ENCODE data around the gene KDM3A.

KDM3A gene

GRCh38 chr2:86443631-86444350 lies 2.6 kb downstream of the KDM3A start:
- Mint-ChIP-seq H3K4me1 (ENCODE audit: low read depth) (peaks cover 79% of the 10 kb centered on the region), H3K36me3 (ENCODE audit: low read depth) (peaks cover 78% of the 10 kb centered on the region), H3K9me3 (peaks cover 14% of the 10 kb centered on the region), H3K27me3 (no peaks in the 10 kb centered on the region), H3K27ac (peak overlapping the region; percentile 47), H3K4me3 (peak overlapping the region; percentile 93)

- Mint-ChIP-seq H3K27me3 (no peaks in the 10 kb centered on the region), H3K36me3 (ENCODE audit: low read depth) (peaks cover 80% of the 10 kb centered on the region), H3K27ac (peak overlapping the region; percentile 2), H3K4me3 (no peak overlapping the region), H3K4me1 (ENCODE audit: low read depth) (peaks cover 87% of the 10 kb centered on the region), H3K9me3 (peaks cover 2% of the 10 kb centered on the region)
Measured at GRCh38 chr2:86445436-86445835, 4.3 kb downstream of the KDM3A start.

GRCh38 chr2:86446060-86446459 lies 4.9 kb downstream of the KDM3A start:
- no peaks in the 10 kb centered on the region for H3K27me3 Mint-ChIP-seq
- peaks cover 80% of the 10 kb centered on the region for H3K36me3 Mint-ChIP-seq (ENCODE audit: low read depth)
- H3K27ac Mint-ChIP-seq = peak overlapping the region; percentile 24

GRCh38 chr2:86453836-86454235 lies 12.7 kb downstream of the KDM3A start:
- Mint-ChIP-seq H3K36me3 (ENCODE audit: low read depth) (peaks cover 80% of the 10 kb centered on the region), H3K27ac (no peak overlapping the region), H3K4me3 (no peak overlapping the region), H3K4me1 (ENCODE audit: low read depth) (peaks cover 11% of the 10 kb centered on the region), H3K9me3 (no peaks in the 10 kb centered on the region), H3K27me3 (no peaks in the 10 kb centered on the region)

More at GRCh38 chr2:86446060-86446459, 4.9 kb downstream of the KDM3A start:
- peaks cover 81% of the 10 kb centered on the region for H3K4me1 Mint-ChIP-seq (ENCODE audit: low read depth)
- H3K4me3 Mint-ChIP-seq = no peak overlapping the region
- H3K9me3 Mint-ChIP-seq = no peaks in the 10 kb centered on the region

GRCh38 chr2:86454238-86454637 lies 13.1 kb downstream of the KDM3A start:
- Mint-ChIP-seq H3K27ac (no peak overlapping the region), H3K36me3 (ENCODE audit: low read depth) (peaks cover 79% of the 10 kb centered on the region), H3K9me3 (no peaks in the 10 kb centered on the region), H3K4me1 (ENCODE audit: low read depth) (peaks cover 7% of the 10 kb centered on the region), H3K27me3 (no peaks in the 10 kb centered on the region), H3K4me3 (no peak overlapping the region)

GRCh38 chr2:86455181-86455580 lies 14.0 kb downstream of the KDM3A start:
- Mint-ChIP-seq H3K4me3 (no peak overlapping the region), H3K9me3 (no peaks in the 10 kb centered on the region), H3K27me3 (no peaks in the 10 kb centered on the region), H3K27ac (no peak overlapping the region), H3K36me3 (ENCODE audit: low read depth) (peaks cover 79% of the 10 kb centered on the region), H3K4me1 (ENCODE audit: low read depth) (no peaks in the 10 kb centered on the region)

- H3K27ac Mint-ChIP-seq = no peak overlapping the region
- H3K9me3 Mint-ChIP-seq = no peaks in the 10 kb centered on the region
- H3K4me1 Mint-ChIP-seq (ENCODE audit: low read depth) = peaks cover 8% of the 10 kb centered on the region
- no peak overlapping the region for H3K4me3 Mint-ChIP-seq
- H3K27me3 Mint-ChIP-seq = no peaks in the 10 kb centered on the region
- peaks cover 77% of the 10 kb centered on the region for H3K36me3 Mint-ChIP-seq (ENCODE audit: low read depth)
Measured at GRCh38 chr2:86461042-86461743, 20.0 kb downstream of the KDM3A start.

GRCh38 chr2:86464652-86465051 lies 23.5 kb downstream of the KDM3A start:
- Mint-ChIP-seq H3K36me3 (ENCODE audit: low read depth) (peaks cover 79% of the 10 kb centered on the region), H3K27me3 (no peaks in the 10 kb centered on the region), H3K4me3 (no peak overlapping the region)

GRCh38 chr2:86466306-86466705 lies 25.1 kb downstream of the KDM3A start:
- peaks cover 28% of the 10 kb centered on the region for H3K4me1 Mint-ChIP-seq (ENCODE audit: low read depth)
- no peaks in the 10 kb centered on the region for H3K27me3 Mint-ChIP-seq
- H3K36me3 Mint-ChIP-seq (ENCODE audit: low read depth) = peaks cover 73% of the 10 kb centered on the region
- H3K9me3 Mint-ChIP-seq = no peaks in the 10 kb centered on the region
- H3K4me3 Mint-ChIP-seq = no peak overlapping the region
- peak overlapping the region; percentile 24 for H3K27ac Mint-ChIP-seq

More at GRCh38 chr2:86464652-86465051, 23.5 kb downstream of the KDM3A start:
- H3K27ac Mint-ChIP-seq = peak overlapping the region; percentile 56
- H3K4me1 Mint-ChIP-seq (ENCODE audit: low read depth) = peaks cover 28% of the 10 kb centered on the region
- H3K9me3 Mint-ChIP-seq = no peaks in the 10 kb centered on the region

- peaks cover 72% of the 10 kb centered on the region for H3K36me3 Mint-ChIP-seq (ENCODE audit: low read depth)
- H3K9me3 Mint-ChIP-seq = no peaks in the 10 kb centered on the region
- H3K4me1 Mint-ChIP-seq (ENCODE audit: low read depth) = peaks cover 33% of the 10 kb centered on the region
- H3K4me3 Mint-ChIP-seq = peak overlapping the region; percentile 2
- no peaks in the 10 kb centered on the region for H3K27me3 Mint-ChIP-seq
- peak overlapping the region; percentile 38 for H3K27ac Mint-ChIP-seq
Measured at GRCh38 chr2:86468162-86469033, 27.2 kb downstream of the KDM3A start.

GRCh38 chr2:86470890-86471289 lies 29.7 kb downstream of the KDM3A start:
- peaks cover 28% of the 10 kb centered on the region for H3K4me1 Mint-ChIP-seq (ENCODE audit: low read depth)
- no peak overlapping the region for H3K27ac Mint-ChIP-seq
- no peak overlapping the region for H3K4me3 Mint-ChIP-seq
- H3K27me3 Mint-ChIP-seq = no peaks in the 10 kb centered on the region
- no peaks in the 10 kb centered on the region for H3K9me3 Mint-ChIP-seq
- peaks cover 66% of the 10 kb centered on the region for H3K36me3 Mint-ChIP-seq (ENCODE audit: low read depth)

GRCh38 chr2:86471637-86472036 lies 30.5 kb downstream of the KDM3A start:
- peaks cover 34% of the 10 kb centered on the region for H3K4me1 Mint-ChIP-seq (ENCODE audit: low read depth)
- no peaks in the 10 kb centered on the region for H3K9me3 Mint-ChIP-seq
- H3K36me3 Mint-ChIP-seq (ENCODE audit: low read depth) = peaks cover 68% of the 10 kb centered on the region
- no peak overlapping the region for H3K4me3 Mint-ChIP-seq
- H3K27me3 Mint-ChIP-seq = no peaks in the 10 kb centered on the region
- no peak overlapping the region for H3K27ac Mint-ChIP-seq

GRCh38 chr2:86476092-86476491 lies 34.9 kb downstream of the KDM3A start:
- H3K9me3 Mint-ChIP-seq = no peaks in the 10 kb centered on the region
- peaks cover 19% of the 10 kb centered on the region for H3K4me1 Mint-ChIP-seq (ENCODE audit: low read depth)
- H3K36me3 Mint-ChIP-seq (ENCODE audit: low read depth) = peaks cover 73% of the 10 kb centered on the region
- no peak overlapping the region for H3K4me3 Mint-ChIP-seq
- H3K27ac Mint-ChIP-seq = peak overlapping the region; percentile 3
- no peaks in the 10 kb centered on the region for H3K27me3 Mint-ChIP-seq

- H3K27ac Mint-ChIP-seq = no peak overlapping the region
- no peak overlapping the region for H3K4me3 Mint-ChIP-seq
Measured at GRCh38 chr2:86476918-86477317, 35.7 kb downstream of the KDM3A start.

GRCh38 chr2:86477349-86477748 lies 36.2 kb downstream of the KDM3A start:
- H3K36me3 Mint-ChIP-seq (ENCODE audit: low read depth) = peaks cover 70% of the 10 kb centered on the region
- H3K27ac Mint-ChIP-seq = no peak overlapping the region
- H3K9me3 Mint-ChIP-seq = no peaks in the 10 kb centered on the region
- peaks cover 24% of the 10 kb centered on the region for H3K4me1 Mint-ChIP-seq (ENCODE audit: low read depth)
- no peak overlapping the region for H3K4me3 Mint-ChIP-seq
- H3K27me3 Mint-ChIP-seq = no peaks in the 10 kb centered on the region

More at GRCh38 chr2:86476918-86477317, 35.7 kb downstream of the KDM3A start:
- H3K27me3 Mint-ChIP-seq = no peaks in the 10 kb centered on the region
- H3K4me1 Mint-ChIP-seq (ENCODE audit: low read depth) = peaks cover 22% of the 10 kb centered on the region
- peaks cover 70% of the 10 kb centered on the region for H3K36me3 Mint-ChIP-seq (ENCODE audit: low read depth)
- H3K9me3 Mint-ChIP-seq = no peaks in the 10 kb centered on the region

All from stimulated activated naive CD8-positive, alpha-beta T cell treated with anti-CD3 and anti-CD28 coated beads, Interleukin-15, Interleukin-2, amounts not matched to agents 100 ng/mL and 50 ng/mL, for 24 hours (primary cell).